Kidney glomerular epithelial cell (primary cell): ENCODE data around the gene LRRK1.

Experiments used
- DNase-seq: peaks from one replicate; lab custom pipeline; 2025; lab: John Stamatoyannopoulos, UW

The LRRK1 gene

GRCh38 chr15:100909989-100910955 lies 8.9 kb upstream of the LRRK1 start:
- no peak for DNase-seq

- DNase-seq = no peak
Measured at GRCh38 chr15:100911086-100911485, 8.1 kb upstream of the LRRK1 start.

- no peak for DNase-seq
Measured at GRCh38 chr15:100913961-100914360, 5.2 kb upstream of the LRRK1 start.

- DNase-seq = no peak
Measured at GRCh38 chr15:100914876-100915275, 4.3 kb upstream of the LRRK1 start.

GRCh38 chr15:100918034-100918689 lies 995 bp upstream of the LRRK1 start:
- DNase-seq = peak; percentile 10

GRCh38 chr15:100919481-100920405 lies 586 bp downstream of the LRRK1 start:
- no peak for DNase-seq

GRCh38 chr15:100920516-100921135 lies 1.5 kb downstream of the LRRK1 start:
- DNase-seq = no peak

GRCh38 chr15:100922192-100923040 lies 3.3 kb downstream of the LRRK1 start:
- DNase-seq = no peak

GRCh38 chr15:100923076-100923475 lies 3.9 kb downstream of the LRRK1 start:
- DNase-seq = no peak

- DNase-seq = no peak
Measured at GRCh38 chr15:100923902-100924301, 4.7 kb downstream of the LRRK1 start.

GRCh38 chr15:100924436-100924835 lies 5.3 kb downstream of the LRRK1 start:
- DNase-seq = no peak

GRCh38 chr15:100925480-100925879 lies 6.3 kb downstream of the LRRK1 start:
- DNase-seq = no peak

GRCh38 chr15:100926258-100926657 lies 7.1 kb downstream of the LRRK1 start:
- DNase-seq = no peak

- DNase-seq = no peak
Measured at GRCh38 chr15:100926971-100927756, 8.0 kb downstream of the LRRK1 start.

GRCh38 chr15:100928632-100929280 lies 9.6 kb downstream of the LRRK1 start:
- DNase-seq = no peak

- no peak for DNase-seq
Measured at GRCh38 chr15:100929641-100930042, 10.5 kb downstream of the LRRK1 start.

- DNase-seq = no peak
Measured at GRCh38 chr15:100930306-100930848, 11.2 kb downstream of the LRRK1 start.

GRCh38 chr15:100931143-100931890 lies 12.2 kb downstream of the LRRK1 start:
- DNase-seq = no peak
